Hematopoietic multipotent progenitor cell (in vitro differentiated cells): Measurements from ENCODE around the gene ERAS. TPM values are rescaled to one million over a fixed set of nuclear protein-coding genes. Genes with fewer than 3 reads are reported as not detected.
"Not testable (repeated sequence)": the region's sequence is repeated elsewhere in the genome, so short reads cannot be mapped to it uniquely, and the experiment has no call there.

Experiments used
- DNase-seq, 3 donors: peaks; one replicate each; pipeline ENCODE4 v3.0.0-alpha.2; 2011 to 2015; ENCODE audit warnings: low read depth in 2 of 3, low spot score in 2 of 3
- small RNA-seq: library from RNA; depleted of rRNA; stranded (forward); fragments of <200 nt; gene quantifications from one replicate; pipeline ENCODE3, GENCODE V24; 2012
- total RNA-seq: library from RNA; depleted of rRNA; stranded (reverse); fragments of >200 nt; gene quantifications from one replicate; pipeline ENCODE4 v1.2.3, GENCODE V29; 2012

The ERAS gene
- total RNA-seq, 1 donor, result 0.27 TPM

DNA sequence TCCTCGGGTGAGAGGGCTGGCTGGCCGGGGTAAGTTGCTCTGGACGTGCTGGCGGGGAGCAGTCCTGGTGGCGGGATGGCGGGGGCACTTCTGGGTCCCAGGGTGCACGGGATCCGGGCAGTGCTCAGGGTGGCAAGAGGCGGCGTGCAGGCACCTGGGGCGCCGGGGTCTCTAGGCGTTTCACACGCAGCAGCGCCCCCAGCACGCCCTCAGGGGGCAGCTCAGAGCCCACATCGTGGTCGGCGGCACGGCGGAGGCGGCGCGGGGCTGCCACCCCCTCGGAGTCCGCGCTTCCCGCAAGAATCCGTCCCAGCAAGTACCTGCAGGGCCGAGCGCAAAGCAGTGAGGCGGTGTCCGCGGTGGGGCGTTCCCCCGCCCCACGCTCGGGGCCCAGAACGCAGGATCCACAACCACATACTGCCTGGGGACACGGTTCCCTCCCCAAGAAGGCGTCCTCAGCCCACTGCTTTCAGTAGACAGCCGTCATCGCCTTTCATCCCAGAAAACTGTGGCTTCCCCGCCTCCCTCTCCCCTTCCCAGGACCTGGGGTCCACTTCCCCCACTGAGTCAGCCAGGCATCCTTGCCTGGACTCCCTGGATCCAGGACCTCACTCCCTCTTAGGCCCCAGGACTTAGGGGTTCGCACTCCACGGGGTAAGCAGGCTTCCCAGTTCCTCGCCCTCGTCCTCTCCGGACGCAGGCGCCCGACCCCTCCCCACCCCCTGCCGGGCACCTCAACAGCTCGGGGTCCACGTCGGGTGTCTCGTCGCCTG lies 5.0 kb downstream of the ERAS start:
- DNase-seq, result no peak

DNA sequence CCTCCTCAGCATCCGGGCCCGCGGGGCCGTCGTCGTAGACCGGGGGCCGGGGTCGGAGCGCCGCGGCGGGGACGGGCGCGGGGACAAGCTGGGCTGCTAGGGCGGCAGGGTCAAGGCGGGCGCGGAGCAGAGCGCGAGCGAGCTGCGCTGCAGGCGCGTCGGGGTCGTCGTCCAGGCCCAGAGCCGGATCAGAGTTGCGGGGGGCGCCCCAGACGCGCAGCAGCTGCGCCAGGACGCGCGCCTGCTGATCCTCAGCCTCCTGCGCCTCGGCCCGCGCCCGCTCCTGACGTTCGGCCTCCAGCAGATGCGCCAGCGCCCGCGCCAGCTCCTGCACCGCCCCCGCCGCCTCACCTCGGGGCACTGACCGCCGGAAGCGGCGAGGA lies 5.6 kb downstream of the ERAS start:
- DNase-seq, result no peak

- DNase-seq, result peak in 1 of 3 donors; percentile 22
Measured at GRCh38 chrX:48833542-48834138, 7.3 kb downstream of the ERAS start.

DNA sequence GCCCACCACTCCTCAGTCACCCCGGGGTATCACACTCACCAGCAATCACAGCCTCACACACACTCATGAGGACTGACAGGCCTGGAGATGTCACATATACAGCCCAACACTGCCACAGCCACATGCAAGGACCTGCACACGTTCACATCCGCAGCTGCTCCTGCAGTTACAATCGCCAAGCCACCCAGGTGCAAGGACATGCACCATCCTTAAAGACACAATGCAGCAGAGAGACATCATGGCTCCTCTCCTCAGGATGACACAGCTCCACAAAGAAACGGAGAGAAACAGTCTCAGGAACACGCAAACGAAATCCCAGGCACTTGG lies 8.0 kb downstream of the ERAS start:
- DNase-seq, result no peak

DNA sequence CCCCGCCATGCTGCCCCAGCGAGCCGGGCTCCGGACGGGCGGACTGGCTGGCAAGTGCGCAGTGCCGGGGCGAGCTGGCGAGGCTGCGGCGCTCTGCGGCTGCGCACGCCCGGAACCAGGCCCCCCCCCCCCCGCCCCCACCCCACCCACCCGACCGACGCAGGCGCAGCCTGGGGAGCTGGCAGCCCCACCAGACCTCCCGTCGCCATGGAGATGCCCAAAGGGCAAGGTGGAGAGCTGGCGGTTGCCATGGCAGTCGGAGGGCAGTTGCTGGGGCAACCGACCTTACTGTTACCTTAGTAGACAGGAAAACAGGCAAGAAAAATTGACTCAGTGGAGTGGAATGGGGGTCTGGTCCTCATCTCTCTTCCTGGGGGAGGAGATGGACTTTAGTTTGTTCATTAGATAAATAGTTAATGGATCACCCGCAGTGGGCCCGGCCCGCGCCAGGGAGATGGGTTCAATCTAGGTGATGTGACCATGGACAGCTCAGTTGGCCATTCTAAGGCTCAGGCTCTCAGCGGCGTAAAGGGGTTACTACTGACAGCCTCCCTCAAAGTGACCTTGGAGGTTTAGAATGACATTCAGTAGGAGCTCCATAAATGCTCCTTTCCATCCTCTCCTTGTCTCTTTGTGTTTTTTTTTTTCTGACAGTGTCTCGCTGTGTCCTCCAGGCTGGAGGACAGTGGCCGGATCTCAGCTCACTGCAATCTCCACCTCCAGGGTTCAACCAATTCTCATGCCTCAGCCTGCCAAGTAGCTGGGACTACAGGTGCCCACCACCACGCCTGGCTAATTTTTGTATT lies 9.4 kb downstream of the ERAS start, which contains the start of gene PCSK1N:
PCSK1N (minus strand) TSS at position 87 of the 806 bp plus-strand sequence; CDS start at position 9, 78 bp downstream.
- peak in 1 of 3 donors; percentile 33 for DNase-seq

GRCh38 chrX:48839686-48840085 lies 13.4 kb downstream of the ERAS start:
- no peak for DNase-seq

GRCh38 chrX:48848847-48849246 lies 22.5 kb downstream of the ERAS start:
- DNase-seq, result no peak

DNA sequence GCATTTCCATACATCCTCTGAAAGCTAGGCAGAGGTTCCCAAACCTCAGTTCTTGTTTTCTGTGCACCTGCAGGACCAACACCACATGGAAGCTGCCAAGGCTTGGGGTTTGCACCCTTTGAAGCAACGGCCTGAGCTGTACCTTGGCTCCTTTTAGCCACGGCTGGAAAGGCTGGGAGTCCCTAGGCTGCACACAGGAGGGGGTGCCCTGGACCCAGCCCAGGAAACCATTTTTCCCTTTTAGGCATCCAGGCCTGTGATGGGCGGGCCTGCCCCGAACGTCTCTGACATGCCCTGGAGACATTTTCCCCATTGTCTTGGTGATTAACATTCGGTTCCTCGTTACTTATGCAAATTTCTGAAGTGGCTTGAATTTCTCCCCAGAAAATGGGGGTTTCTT lies 26.5 kb downstream of the ERAS start:
- no peak for DNase-seq

- not testable (repeated sequence) for DNase-seq
Measured at GRCh38 chrX:48853494-48853893, 27.2 kb downstream of the ERAS start.

DNA sequence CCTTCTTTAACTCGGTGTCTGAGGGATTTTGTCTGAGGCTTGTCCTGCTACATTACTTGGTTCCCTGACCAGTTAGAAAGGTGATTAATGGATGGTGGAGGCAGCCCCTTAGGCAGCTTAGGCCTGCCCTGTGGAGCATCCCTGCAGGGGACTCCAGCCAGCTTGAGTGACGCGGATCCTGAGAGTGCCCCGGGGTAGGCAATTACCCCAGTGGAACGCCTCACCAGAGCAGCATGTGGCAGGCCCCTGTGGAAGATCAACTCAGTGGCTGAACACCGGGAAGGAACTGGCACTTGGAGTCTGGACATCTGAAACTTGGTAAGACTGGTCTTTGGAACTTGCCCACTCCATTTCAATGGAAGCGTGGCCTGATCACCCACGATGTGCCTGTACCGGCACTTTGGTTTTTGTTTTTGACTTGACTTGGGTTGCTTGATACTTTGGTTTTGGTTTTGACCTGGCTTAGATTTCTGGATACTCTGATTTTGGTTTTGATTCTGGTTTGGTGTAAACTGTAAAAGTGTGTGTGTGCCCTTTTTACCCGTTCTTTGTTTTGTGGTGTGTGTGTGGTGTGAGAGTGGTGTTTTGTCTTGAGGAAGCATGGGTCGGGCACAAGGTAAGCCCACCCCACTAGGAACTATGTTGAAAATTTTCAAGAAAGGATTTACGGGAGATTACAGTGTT lies 27.9 kb downstream of the ERAS start:
- DNase-seq, result not testable (repeated sequence)

GRCh38 chrX:48854898-48855297 lies 28.6 kb downstream of the ERAS start:
- peak in 1 of 3 donors; percentile 28 for DNase-seq

GRCh38 chrX:48864210-48864609 lies 37.9 kb downstream of the ERAS start:
- no peak for DNase-seq

DNA sequence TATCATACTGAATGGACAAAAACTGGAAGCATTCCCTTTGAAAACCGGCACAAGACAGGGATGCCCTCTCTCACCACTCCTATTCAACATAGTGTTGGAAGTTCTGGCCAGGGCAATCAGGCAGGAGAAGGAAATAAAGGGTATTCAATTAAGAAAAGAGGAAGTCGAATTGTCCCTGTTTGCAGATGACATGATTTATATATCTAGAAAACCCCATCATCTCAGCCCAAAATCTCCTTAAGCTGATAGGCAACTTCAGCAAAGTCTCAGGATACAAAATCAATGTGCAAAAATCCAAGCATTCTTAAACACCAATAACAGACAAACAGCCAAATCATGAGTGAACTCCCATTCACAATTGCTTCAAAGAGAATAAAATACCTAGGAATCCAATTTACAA lies 45.7 kb downstream of the ERAS start:
- DNase-seq, result not testable (repeated sequence)

- not testable (repeated sequence) for DNase-seq
Measured at GRCh38 chrX:48876944-48877343, 50.6 kb downstream of the ERAS start.

Small RNA genes lying within 50 kb of the gene (small RNA-seq; reads per million reads assigned to genes)
- not detected for gene RNU6-29P

Other genes starting within 250 kb of the ERAS start
- gene WDR13, start 229.0 kb upstream of the ERAS start, total RNA-seq, result 235 TPM
- 52.0 TPM for gene WAS, start 142.7 kb upstream of the ERAS start, total RNA-seq
- gene SUV39H1, start 129.8 kb upstream of the ERAS start, total RNA-seq, result 17.0 TPM
- gene GLOD5, start 64.8 kb upstream of the ERAS start, total RNA-seq, result 0.27 TPM
- 32.6 TPM for gene GATA1, start 39.9 kb upstream of the ERAS start, total RNA-seq
- gene HDAC6, start 24.4 kb upstream of the ERAS start, total RNA-seq, result 133 TPM
- 1.1 TPM for gene PCSK1N, start 9.1 kb downstream of the ERAS start, total RNA-seq
- gene TIMM17B, start 71.3 kb downstream of the ERAS start, total RNA-seq, result 37.2 TPM
- 89.9 TPM for gene PQBP1, start 71.4 kb downstream of the ERAS start, total RNA-seq
- 14.3 TPM for gene SLC35A2, start 85.1 kb downstream of the ERAS start, total RNA-seq
- 142 TPM for gene PIM2, start 92.5 kb downstream of the ERAS start, total RNA-seq
- gene OTUD5, start 131.1 kb downstream of the ERAS start, total RNA-seq, result 55.5 TPM
- 3.0 TPM for gene KCND1, start 145.3 kb downstream of the ERAS start, total RNA-seq
- 24.2 TPM for gene GRIPAP1, start 175.8 kb downstream of the ERAS start, total RNA-seq
- gene TFE3, start 216.8 kb downstream of the ERAS start, total RNA-seq, result 63.0 TPM
- gene CCDC120, start 232.5 kb downstream of the ERAS start, total RNA-seq, result 3.5 TPM
- gene PRAF2, start 247.5 kb downstream of the ERAS start, total RNA-seq, result 14.0 TPM